Measurements from ENCODE around the gene CAPN6.

GRCh38 chrX:111262086-111262485 is 8.2 kb downstream of the CAPN6 start:
- TF ChIP-seq CTCF (conservative IDR thresholded peaks at IDR 0.05; ENCODE audit: low read length) (no peak), EZH2phosphoT487 (IDR thresholded peaks at IDR 0.05; ENCODE audit: borderline replicate concordance) (no peak)
